A673 (cell line): Measurements from ENCODE around the gene GATAD2A.

Source experiments
- CTCF ChIP-seq: fragments of 300-800, 200-600 bp; sonication (generic); conservative IDR thresholded peaks from 2 replicates; pipeline ENCODE4 v1.5.1; 2017; ENCODE audit warnings: low read depth, mild to moderate bottlenecking, antibody characterized with exemption, low read length, moderate library complexity, mixed read lengths
- EZH2 ChIP-seq: fragments of 200-600 bp; sonication (generic); IDR thresholded peaks from 2 replicates; pipeline ENCODE4 v1.6.1; 2017; ENCODE audit warnings: borderline replicate concordance, low read depth, mild to moderate bottlenecking, mixed read lengths, antibody characterized with exemption, low read length; ENCODE audit not compliant: poor library complexity, severe bottlenecking

DNA sequence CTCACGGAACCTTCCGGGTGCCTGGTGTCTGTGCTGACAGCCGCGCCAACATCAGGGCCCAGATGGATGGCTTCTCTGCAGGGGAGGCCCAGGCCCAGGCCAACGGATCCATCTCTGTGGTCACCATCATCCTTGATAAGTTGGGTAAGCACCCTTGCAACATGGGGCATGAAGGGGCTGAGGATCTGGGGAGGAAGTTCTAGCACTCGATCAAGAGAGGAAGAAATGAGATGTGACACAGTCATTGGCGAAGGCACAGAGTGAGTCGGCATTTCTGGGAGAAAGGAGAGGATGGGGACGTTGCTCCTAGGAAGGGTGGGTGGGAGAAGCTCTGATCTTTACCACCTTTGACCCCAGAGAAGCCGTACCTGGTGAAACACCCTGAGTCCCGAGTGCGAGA lies 137.0 kb downstream of the GATAD2A start:
- no peak for TF ChIP-seq CTCF
- no peak for TF ChIP-seq EZH2
